CD14-positive monocyte (primary cell): ENCODE results near the gene PSMD1. TPM values are rescaled to one million over a fixed set of nuclear protein-coding genes. Genes with fewer than 3 reads are reported as not detected.

Experiments
- DNase-seq, 3 donors: peaks; one replicate each; pipeline ENCODE4 v3.0.0-alpha.2; 2011 to 2022
- H2AFZ ChIP-seq: 2 replicates; pipeline ENCODE4 v1.6.0; 2012; ENCODE audit warnings: mild to moderate bottlenecking, low read depth, low read length, inconsistent platforms; ENCODE audit not compliant: insufficient read depth, poor library complexity, severe bottlenecking
- H3K27ac ChIP-seq, 2 donors: 1 replicate in 1 of 2; 2 replicates in 1 of 2; pipeline ENCODE4 v1.5.1; 2012 to 2013; ENCODE audit warnings: low read length in 2 of 2, control low read depth in 1 of 2, inconsistent platforms in 1 of 2, low read depth in 1 of 2, mild to moderate bottlenecking in 1 of 2
- H3K27me3 ChIP-seq, 2 donors: one replicate each; pipeline versions ENCODE4 v1.6.0 to v1.6.1; 2011 to 2013; ENCODE audit warnings: low read length in 2 of 2; ENCODE audit not compliant: control insufficient read depth in 2 of 2, insufficient read depth in 2 of 2
- H3K36me3 ChIP-seq, 2 donors: replicated peaks in 1 of 2; 1 replicate in 1 of 2; 2 replicates in 1 of 2; pipeline versions ENCODE4 v1.5.1 to v1.6.1; 2012 to 2013; ENCODE audit warnings: low read length in 2 of 2, control low read depth in 1 of 2, inconsistent platforms in 1 of 2, mild to moderate bottlenecking in 1 of 2; ENCODE audit not compliant: insufficient read depth in 2 of 2, control insufficient read depth in 1 of 2
- H3K4me1 ChIP-seq, 2 donors: 1 replicate in 1 of 2; 2 replicates in 1 of 2; pipeline versions ENCODE4 v1.5.1 to v1.6.1; 2012 to 2013; ENCODE audit warnings: low read length in 2 of 2, control low read depth in 1 of 2, inconsistent platforms in 1 of 2, mild to moderate bottlenecking in 1 of 2, moderate library complexity in 1 of 2; ENCODE audit not compliant: insufficient read depth in 2 of 2, control insufficient read depth in 1 of 2
- H3K4me2 ChIP-seq: replicated peaks from 2 replicates; pipeline ENCODE3; 2012; ENCODE audit warnings: low read length, moderate library complexity, mild to moderate bottlenecking; ENCODE audit not compliant: poor library complexity, severe bottlenecking; ENCODE audit errors: extremely low read depth
- H3K4me3 ChIP-seq, 3 experiments: fragments of 200-600 bp in 1 of 3; sonication (generic) in 1 of 3; replicated peaks in 1 of 3; 1 replicate in 2 of 3; 2 replicates in 1 of 3; pipeline ENCODE4 v1.5.1; 2011 to 2013; ENCODE audit warnings: low read length in 3 of 3, mild to moderate bottlenecking in 3 of 3, control low read depth in 2 of 3, low read depth in 2 of 3, inconsistent platforms in 1 of 3, moderate library complexity in 1 of 3
- H3K79me2 ChIP-seq: 2 replicates; pipeline ENCODE4 v1.6.0; 2012; ENCODE audit warnings: mild to moderate bottlenecking, control low read depth, inconsistent platforms, low read length, moderate library complexity; ENCODE audit not compliant: insufficient read depth
- H3K9ac ChIP-seq: 2 replicates; pipeline ENCODE4 v1.6.0; 2017; ENCODE audit warnings: low read length, mild to moderate bottlenecking; ENCODE audit not compliant: insufficient read depth, poor library complexity, severe bottlenecking
- H3K9me3 ChIP-seq, 2 donors: replicated peaks in 1 of 2; 1 replicate in 1 of 2; 2 replicates in 1 of 2; pipeline versions ENCODE4 v1.5.1 to v1.6.1; 2012 to 2013; ENCODE audit warnings: low read length in 2 of 2, control low read depth in 1 of 2; ENCODE audit not compliant: control insufficient read depth in 1 of 2, insufficient read depth in 1 of 2
- H4K20me1 ChIP-seq: 2 replicates; pipeline ENCODE4 v1.6.0; 2012; ENCODE audit warnings: mild to moderate bottlenecking, low read length, control low read depth, moderate library complexity; ENCODE audit not compliant: insufficient read depth
- H3K27ac Mint-ChIP-seq, 7 donors: one replicate each; pipeline ENCODE4 v1.8.0; 2020; ENCODE audit warnings: mild to moderate bottlenecking in 7 of 7, mixed read lengths in 7 of 7, moderate library complexity in 6 of 7, inconsistent platforms in 2 of 7
- H3K27me3 Mint-ChIP-seq, 3 donors: one replicate each; pipeline ENCODE4 v1.8.0; 2021 to 2022; ENCODE audit warnings: low read depth in 3 of 3, mild to moderate bottlenecking in 3 of 3, mixed read lengths in 3 of 3, moderate library complexity in 3 of 3, inconsistent platforms in 1 of 3
- H3K36me3 Mint-ChIP-seq, 2 donors: one replicate each; pipeline ENCODE4 v1.8.0; 2020; ENCODE audit warnings: mixed read lengths in 2 of 2, inconsistent platforms in 1 of 2, mild to moderate bottlenecking in 1 of 2
- H3K4me1 Mint-ChIP-seq: one replicate; pipeline ENCODE4 v1.8.0; 2020; ENCODE audit warnings: mild to moderate bottlenecking, mixed read lengths
- H3K4me3 Mint-ChIP-seq, 2 donors: one replicate each; pipeline ENCODE4 v1.8.0; 2020; ENCODE audit warnings: mild to moderate bottlenecking in 2 of 2, mixed read lengths in 2 of 2, moderate library complexity in 1 of 2
- H3K9me3 Mint-ChIP-seq, 7 donors: one replicate each; pipeline ENCODE4 v1.8.0; 2020 to 2022; ENCODE audit warnings: mixed read lengths in 7 of 7, mild to moderate bottlenecking in 6 of 7, moderate library complexity in 6 of 7, inconsistent platforms in 2 of 7
- WGBS: methylation state at CpG from one replicate; pipeline ENCODE4 v1.1.5; 2013; ENCODE audit warnings: missing lambda C conversion rate; ENCODE audit not compliant: insufficient coverage; 5-methylcytosine and 5-hydroxymethylcytosine counted together
- intact Hi-C, 2 donors: fragments of 100-400 bp; cut with micrococcal nuclease; formaldehyde crosslinking; loops; one replicate each; pipeline versions ENCODE4 v1.15.0 to v1.15.1; 2023
- polyA plus RNA-seq, 3 donors: library from polyadenylated mRNA; depleted of rRNA in 1 of 3; unstranded in 2 of 3; stranded (reverse) in 1 of 3; fragments of 300-500 nt in 2 of 3; fragments of >200 nt in 1 of 3; fragmentation: Illumina TruSeq in 2 of 3; gene quantifications; 1 replicate in 2 of 3; 2 replicates in 1 of 3; pipeline ENCODE4 v1.2.3, GENCODE V29; 2012 to 2021
- TF ChIP-seq, protein P1 (sequence below): fragments of 200-600 bp; IDR thresholded peaks from one replicate; pipeline ENCODE4 v1.8.0; 2022; ENCODE audit warnings: antibody characterized with exemption, mild to moderate bottlenecking

Gene PSMD1
- polyA plus RNA-seq, 3 donors: 23.5 to 53.9 (median 37.7) TPM

- no peak overlapping the region for H3K4me3 Mint-ChIP-seq
- TF ChIP-seq, protein P1, sequence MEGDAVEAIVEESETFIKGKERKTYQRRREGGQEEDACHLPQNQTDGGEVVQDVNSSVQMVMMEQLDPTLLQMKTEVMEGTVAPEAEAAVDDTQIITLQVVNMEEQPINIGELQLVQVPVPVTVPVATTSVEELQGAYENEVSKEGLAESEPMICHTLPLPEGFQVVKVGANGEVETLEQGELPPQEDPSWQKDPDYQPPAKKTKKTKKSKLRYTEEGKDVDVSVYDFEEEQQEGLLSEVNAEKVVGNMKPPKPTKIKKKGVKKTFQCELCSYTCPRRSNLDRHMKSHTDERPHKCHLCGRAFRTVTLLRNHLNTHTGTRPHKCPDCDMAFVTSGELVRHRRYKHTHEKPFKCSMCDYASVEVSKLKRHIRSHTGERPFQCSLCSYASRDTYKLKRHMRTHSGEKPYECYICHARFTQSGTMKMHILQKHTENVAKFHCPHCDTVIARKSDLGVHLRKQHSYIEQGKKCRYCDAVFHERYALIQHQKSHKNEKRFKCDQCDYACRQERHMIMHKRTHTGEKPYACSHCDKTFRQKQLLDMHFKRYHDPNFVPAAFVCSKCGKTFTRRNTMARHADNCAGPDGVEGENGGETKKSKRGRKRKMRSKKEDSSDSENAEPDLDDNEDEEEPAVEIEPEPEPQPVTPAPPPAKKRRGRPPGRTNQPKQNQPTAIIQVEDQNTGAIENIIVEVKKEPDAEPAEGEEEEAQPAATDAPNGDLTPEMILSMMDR: no peak
- intact Hi-C loops: no loop called here
These were observed 71.3 kb downstream of the PSMD1 start for GRCh38 chr2:231127936-231128335.

GRCh38 chr2:231128541-231128940, 71.9 kb downstream of the PSMD1 start:
- no peaks in the 10 kb centered on the region for H3K36me3 ChIP-seq
- no peak for DNase-seq
- H3K4me1 ChIP-seq: no peaks in the 10 kb centered on the region
- no peak overlapping the region for H3K27ac ChIP-seq
- Mint-ChIP-seq H3K9me3 (no peaks in the 10 kb centered on the region), H3K36me3 (peaks cover 15 to 19% of the 10 kb centered on the region in 2 donors), H3K4me3 (no peak overlapping the region), H3K27me3 (no peaks in the 10 kb centered on the region), H3K4me1 (peaks cover 3% of the 10 kb centered on the region), H3K27ac (no peak overlapping the region)
- H3K27me3 ChIP-seq: no peaks in the 10 kb centered on the region
- TF ChIP-seq, protein P1: no peak
- no peak overlapping the region for H3K9ac ChIP-seq
- H3K4me2 ChIP-seq: no peak overlapping the region
- H4K20me1 ChIP-seq: peaks cover 10% of the 10 kb centered on the region
- H3K9me3 ChIP-seq: no peaks in the 10 kb centered on the region
- intact Hi-C loops: no loop called here
- no peak overlapping the region for H3K4me3 ChIP-seq
- H3K79me2 ChIP-seq: no peaks in the 10 kb centered on the region
- H2AFZ ChIP-seq: no peak overlapping the region

More at GRCh38 chr2:231127936-231128335, 71.3 kb downstream of the PSMD1 start:
- no peaks in the 10 kb centered on the region for H3K36me3 ChIP-seq
- H2AFZ ChIP-seq: no peak overlapping the region
- WGBS: no CpG with 5 or more reads among the region's 1 CpG
- H3K36me3 Mint-ChIP-seq: peaks cover 15 to 19% of the 10 kb centered on the region in 2 donors
- H3K27ac ChIP-seq: no peak overlapping the region
- peaks cover 5% of the 10 kb centered on the region for H4K20me1 ChIP-seq
- no peak overlapping the region for H3K9ac ChIP-seq
- H3K27me3 ChIP-seq: no peaks in the 10 kb centered on the region
- no peaks in the 10 kb centered on the region for H3K79me2 ChIP-seq
- H3K4me1 ChIP-seq: no peaks in the 10 kb centered on the region
- DNase-seq: no peak
- H3K9me3 ChIP-seq: no peaks in the 10 kb centered on the region
- H3K4me3 ChIP-seq: no peak overlapping the region
- peaks cover 3% of the 10 kb centered on the region for H3K4me1 Mint-ChIP-seq
- no peaks in the 10 kb centered on the region for H3K27me3 Mint-ChIP-seq
- no peak overlapping the region for H3K27ac Mint-ChIP-seq
- no peaks in the 10 kb centered on the region for H3K9me3 Mint-ChIP-seq
- H3K4me2 ChIP-seq: no peak overlapping the region
